Measurements from ENCODE around the gene BIN2. TPM values are rescaled to one million over a fixed set of nuclear protein-coding genes. Genes with fewer than 3 reads are reported as not detected.

Gene BIN2
- total and polyA plus RNA-seq, 2 experiments from 2014 or later: not detected

DNA sequence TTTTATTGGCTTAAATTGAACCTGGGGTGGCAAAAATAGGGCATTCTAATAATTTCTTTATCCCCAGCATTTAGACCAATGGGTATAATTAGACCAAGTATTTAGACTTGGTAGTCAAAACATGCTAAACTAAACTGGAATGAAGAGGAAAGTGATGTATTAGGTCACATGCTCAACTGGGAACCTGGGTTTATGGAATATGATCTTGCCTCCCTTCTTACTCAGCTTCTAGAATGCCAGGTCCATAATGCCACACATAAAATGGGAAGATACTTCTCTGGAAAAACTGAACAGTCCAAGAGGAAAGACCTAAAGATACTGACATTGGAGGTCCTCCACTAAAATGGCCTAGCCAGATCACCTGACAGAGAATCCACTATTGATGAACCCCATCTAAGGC, 6.2 kb upstream of the BIN2 start (continued):
- TF ChIP-seq, protein P1, sequence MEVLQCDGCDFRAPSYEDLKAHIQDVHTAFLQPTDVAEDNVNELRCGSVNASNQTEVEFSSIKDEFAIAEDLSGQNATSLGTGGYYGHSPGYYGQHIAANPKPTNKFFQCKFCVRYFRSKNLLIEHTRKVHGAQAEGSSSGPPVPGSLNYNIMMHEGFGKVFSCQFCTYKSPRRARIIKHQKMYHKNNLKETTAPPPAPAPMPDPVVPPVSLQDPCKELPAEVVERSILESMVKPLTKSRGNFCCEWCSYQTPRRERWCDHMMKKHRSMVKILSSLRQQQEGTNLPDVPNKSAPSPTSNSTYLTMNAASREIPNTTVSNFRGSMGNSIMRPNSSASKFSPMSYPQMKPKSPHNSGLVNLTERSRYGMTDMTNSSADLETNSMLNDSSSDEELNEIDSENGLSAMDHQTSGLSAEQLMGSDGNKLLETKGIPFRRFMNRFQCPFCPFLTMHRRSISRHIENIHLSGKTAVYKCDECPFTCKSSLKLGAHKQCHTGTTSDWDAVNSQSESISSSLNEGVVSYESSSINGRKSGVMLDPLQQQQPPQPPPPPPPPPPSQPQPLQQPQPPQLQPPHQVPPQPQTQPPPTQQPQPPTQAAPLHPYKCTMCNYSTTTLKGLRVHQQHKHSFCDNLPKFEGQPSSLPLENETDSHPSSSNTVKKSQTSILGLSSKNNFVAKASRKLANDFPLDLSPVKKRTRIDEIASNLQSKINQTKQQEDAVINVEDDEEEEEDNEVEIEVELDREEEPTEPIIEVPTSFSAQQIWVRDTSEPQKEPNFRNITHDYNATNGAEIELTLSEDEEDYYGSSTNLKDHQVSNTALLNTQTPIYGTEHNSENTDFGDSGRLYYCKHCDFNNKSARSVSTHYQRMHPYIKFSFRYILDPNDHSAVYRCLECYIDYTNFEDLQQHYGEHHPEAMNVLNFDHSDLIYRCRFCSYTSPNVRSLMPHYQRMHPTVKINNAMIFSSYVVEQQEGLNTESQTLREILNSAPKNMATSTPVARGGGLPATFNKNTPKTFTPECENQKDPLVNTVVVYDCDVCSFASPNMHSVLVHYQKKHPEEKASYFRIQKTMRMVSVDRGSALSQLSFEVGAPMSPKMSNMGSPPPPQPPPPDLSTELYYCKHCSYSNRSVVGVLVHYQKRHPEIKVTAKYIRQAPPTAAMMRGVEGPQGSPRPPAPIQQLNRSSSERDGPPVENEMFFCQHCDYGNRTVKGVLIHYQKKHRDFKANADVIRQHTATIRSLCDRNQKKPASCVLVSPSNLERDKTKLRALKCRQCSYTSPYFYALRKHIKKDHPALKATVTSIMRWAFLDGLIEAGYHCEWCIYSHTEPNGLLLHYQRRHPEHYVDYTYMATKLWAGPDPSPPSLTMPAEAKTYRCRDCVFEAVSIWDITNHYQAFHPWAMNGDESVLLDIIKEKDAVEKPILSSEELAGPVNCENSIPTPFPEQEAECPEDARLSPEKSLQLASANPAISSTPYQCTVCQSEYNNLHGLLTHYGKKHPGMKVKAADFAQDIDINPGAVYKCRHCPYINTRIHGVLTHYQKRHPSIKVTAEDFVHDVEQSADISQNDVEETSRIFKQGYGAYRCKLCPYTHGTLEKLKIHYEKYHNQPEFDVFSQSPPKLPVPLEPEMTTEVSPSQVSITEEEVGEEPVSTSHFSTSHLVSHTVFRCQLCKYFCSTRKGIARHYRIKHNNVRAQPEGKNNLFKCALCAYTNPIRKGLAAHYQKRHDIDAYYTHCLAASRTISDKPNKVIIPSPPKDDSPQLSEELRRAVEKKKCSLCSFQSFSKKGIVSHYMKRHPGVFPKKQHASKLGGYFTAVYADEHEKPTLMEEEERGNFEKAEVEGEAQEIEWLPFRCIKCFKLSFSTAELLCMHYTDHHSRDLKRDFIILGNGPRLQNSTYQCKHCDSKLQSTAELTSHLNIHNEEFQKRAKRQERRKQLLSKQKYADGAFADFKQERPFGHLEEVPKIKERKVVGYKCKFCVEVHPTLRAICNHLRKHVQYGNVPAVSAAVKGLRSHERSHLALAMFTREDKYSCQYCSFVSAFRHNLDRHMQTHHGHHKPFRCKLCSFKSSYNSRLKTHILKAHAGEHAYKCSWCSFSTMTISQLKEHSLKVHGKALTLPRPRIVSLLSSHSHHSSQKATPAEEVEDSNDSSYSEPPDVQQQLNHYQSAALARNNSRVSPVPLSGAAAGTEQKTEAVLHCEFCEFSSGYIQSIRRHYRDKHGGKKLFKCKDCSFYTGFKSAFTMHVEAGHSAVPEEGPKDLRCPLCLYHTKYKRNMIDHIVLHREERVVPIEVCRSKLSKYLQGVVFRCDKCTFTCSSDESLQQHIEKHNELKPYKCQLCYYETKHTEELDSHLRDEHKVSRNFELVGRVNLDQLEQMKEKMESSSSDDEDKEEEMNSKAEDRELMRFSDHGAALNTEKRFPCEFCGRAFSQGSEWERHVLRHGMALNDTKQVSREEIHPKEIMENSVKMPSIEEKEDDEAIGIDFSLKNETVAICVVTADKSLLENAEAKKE (CRISPR knock-in tag; IDR thresholded peaks at IDR 0.05): no peak
- TF ChIP-seq NANOG (IDR thresholded peaks at IDR 0.05; ENCODE audit: borderline replicate concordance): no peak

DNA sequence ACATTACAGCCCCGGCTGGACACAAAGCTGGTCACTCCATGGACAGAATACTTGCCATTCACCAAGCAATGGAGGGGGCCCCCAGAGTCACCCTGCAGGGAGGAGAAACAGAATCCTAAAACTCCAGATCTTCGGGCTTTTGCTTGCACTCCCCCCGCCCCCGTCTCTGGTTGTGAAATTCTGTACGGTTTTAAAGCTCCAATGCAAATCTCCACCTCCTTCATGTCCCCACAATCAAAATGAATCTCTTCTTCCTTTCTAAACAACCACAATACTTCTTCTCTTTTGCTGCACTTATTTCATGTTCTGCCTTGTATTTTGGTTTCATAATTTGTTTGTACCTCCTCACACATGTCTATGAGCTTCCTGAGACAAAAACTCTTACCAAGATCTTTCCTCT, 5.8 kb upstream of the BIN2 start:
- Histone ChIP-seq H3K79me2 (replicated peaks; ENCODE audit: insufficient read depth) (no peaks in the 10 kb centered on the region), H3K27me3 (ENCODE audit: insufficient read depth) (no peaks in the 10 kb centered on the region), H3F3A (replicated peaks; ENCODE audit: low read depth) (no peaks in the 10 kb centered on the region), H2AFZ (peak overlapping the region; percentile 43; the same call in 1 of the 2 replicates), H3K36me3 (ENCODE audit: insufficient read depth) (no peaks in the 10 kb centered on the region), H3K4me2 (no peak overlapping the region), H3K4me3 (no peak overlapping the region), H3K4me1 (ENCODE audit: insufficient read depth) (no peaks in the 10 kb centered on the region), H3K9me2 (ENCODE audit: insufficient read depth) (no peaks in the 10 kb centered on the region), H3K27ac (ENCODE audit: low read depth) (no peak overlapping the region), H4K20me1 (replicated peaks; ENCODE audit: insufficient read depth) (no peaks in the 10 kb centered on the region)
- DNase-seq (ENCODE audit: low spot score): no peak
- Mint-ChIP-seq H3K4me1 (no peaks in the 10 kb centered on the region; the same call in 1 of the 3 replicates), H3K27me3 (ENCODE audit: insufficient read depth, low read depth, poor library complexity) (peaks cover 7% of the 10 kb centered on the region), H3K27ac (no peak overlapping the region), H3K4me3 (no peak overlapping the region), H3K36me3 (ENCODE audit: low read depth) (no peaks in the 10 kb centered on the region), H3K9me3 (no peaks in the 10 kb centered on the region; the same call in 2 of the 3 replicates)
- ATAC-seq: no peak
- TF ChIP-seq ZNF114 (CRISPR knock-in tag; IDR thresholded peaks at IDR 0.05): no peak
- no peak for TF ChIP-seq STAT1 (IDR thresholded peaks at IDR 0.05; ENCODE audit: unreplicated experiment)
- TF ChIP-seq EZH2 (IDR thresholded peaks at IDR 0.05; ENCODE audit: low read depth, unreplicated experiment): no peak
- TF ChIP-seq, protein P2, sequence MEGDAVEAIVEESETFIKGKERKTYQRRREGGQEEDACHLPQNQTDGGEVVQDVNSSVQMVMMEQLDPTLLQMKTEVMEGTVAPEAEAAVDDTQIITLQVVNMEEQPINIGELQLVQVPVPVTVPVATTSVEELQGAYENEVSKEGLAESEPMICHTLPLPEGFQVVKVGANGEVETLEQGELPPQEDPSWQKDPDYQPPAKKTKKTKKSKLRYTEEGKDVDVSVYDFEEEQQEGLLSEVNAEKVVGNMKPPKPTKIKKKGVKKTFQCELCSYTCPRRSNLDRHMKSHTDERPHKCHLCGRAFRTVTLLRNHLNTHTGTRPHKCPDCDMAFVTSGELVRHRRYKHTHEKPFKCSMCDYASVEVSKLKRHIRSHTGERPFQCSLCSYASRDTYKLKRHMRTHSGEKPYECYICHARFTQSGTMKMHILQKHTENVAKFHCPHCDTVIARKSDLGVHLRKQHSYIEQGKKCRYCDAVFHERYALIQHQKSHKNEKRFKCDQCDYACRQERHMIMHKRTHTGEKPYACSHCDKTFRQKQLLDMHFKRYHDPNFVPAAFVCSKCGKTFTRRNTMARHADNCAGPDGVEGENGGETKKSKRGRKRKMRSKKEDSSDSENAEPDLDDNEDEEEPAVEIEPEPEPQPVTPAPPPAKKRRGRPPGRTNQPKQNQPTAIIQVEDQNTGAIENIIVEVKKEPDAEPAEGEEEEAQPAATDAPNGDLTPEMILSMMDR (conservative IDR thresholded peaks at IDR 0.05; ENCODE audit: low read depth in 2 of 2): no peak
- no peak for TF ChIP-seq JUNB (IDR thresholded peaks at IDR 0.05; ENCODE audit: unreplicated experiment)
- TF ChIP-seq, protein P3, sequence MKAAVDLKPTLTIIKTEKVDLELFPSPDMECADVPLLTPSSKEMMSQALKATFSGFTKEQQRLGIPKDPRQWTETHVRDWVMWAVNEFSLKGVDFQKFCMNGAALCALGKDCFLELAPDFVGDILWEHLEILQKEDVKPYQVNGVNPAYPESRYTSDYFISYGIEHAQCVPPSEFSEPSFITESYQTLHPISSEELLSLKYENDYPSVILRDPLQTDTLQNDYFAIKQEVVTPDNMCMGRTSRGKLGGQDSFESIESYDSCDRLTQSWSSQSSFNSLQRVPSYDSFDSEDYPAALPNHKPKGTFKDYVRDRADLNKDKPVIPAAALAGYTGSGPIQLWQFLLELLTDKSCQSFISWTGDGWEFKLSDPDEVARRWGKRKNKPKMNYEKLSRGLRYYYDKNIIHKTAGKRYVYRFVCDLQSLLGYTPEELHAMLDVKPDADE (IDR thresholded peaks at IDR 0.05): no peak
- no peak for TF ChIP-seq CREB1 (CRISPR knock-in tag; IDR thresholded peaks at IDR 0.05; ENCODE audit: low read depth)
- TF ChIP-seq, protein P4, sequence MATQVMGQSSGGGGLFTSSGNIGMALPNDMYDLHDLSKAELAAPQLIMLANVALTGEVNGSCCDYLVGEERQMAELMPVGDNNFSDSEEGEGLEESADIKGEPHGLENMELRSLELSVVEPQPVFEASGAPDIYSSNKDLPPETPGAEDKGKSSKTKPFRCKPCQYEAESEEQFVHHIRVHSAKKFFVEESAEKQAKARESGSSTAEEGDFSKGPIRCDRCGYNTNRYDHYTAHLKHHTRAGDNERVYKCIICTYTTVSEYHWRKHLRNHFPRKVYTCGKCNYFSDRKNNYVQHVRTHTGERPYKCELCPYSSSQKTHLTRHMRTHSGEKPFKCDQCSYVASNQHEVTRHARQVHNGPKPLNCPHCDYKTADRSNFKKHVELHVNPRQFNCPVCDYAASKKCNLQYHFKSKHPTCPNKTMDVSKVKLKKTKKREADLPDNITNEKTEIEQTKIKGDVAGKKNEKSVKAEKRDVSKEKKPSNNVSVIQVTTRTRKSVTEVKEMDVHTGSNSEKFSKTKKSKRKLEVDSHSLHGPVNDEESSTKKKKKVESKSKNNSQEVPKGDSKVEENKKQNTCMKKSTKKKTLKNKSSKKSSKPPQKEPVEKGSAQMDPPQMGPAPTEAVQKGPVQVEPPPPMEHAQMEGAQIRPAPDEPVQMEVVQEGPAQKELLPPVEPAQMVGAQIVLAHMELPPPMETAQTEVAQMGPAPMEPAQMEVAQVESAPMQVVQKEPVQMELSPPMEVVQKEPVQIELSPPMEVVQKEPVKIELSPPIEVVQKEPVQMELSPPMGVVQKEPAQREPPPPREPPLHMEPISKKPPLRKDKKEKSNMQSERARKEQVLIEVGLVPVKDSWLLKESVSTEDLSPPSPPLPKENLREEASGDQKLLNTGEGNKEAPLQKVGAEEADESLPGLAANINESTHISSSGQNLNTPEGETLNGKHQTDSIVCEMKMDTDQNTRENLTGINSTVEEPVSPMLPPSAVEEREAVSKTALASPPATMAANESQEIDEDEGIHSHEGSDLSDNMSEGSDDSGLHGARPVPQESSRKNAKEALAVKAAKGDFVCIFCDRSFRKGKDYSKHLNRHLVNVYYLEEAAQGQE (IDR thresholded peaks at IDR 0.05; ENCODE audit: unreplicated experiment): no peak
- TF ChIP-seq NANOG (IDR thresholded peaks at IDR 0.05; ENCODE audit: borderline replicate concordance): no peak
- TF ChIP-seq ZNF331 (CRISPR knock-in tag; IDR thresholded peaks at IDR 0.05; ENCODE audit: low read depth): no peak
- TF ChIP-seq EZH2phosphoT487 (IDR thresholded peaks at IDR 0.05; ENCODE audit: unreplicated experiment): no peak

Data from GM23338 (cell line).